ENCODE results near the gene GRK3.

- TF ChIP-seq CTCF (conservative IDR thresholded peaks at IDR 0.05): no peak
- no peak for TF ChIP-seq EZH2 (IDR thresholded peaks at IDR 0.05; ENCODE audit: low read depth)
Observed at GRCh38 chr22:25712661-25713400, 148.4 kb downstream of the GRK3 start.
